ENCODE measurements around the gene NEK5.
A peak's percentile ranks its signal among the peaks of the same experiment; 100 is the strongest.
"Not testable (repeated sequence)": the region's sequence is repeated elsewhere in the genome, so short reads cannot be mapped to it uniquely, and the experiment has no call there.

Gene NEK5
- total RNA-seq = 0 to 0.12 (median 0.06) reads per million in 9 experiments

- Mint-ChIP-seq H3K4me3 (peak within 1 kb of the TSS; percentile 72 to 86), H3K27ac (no peak within 1 kb of the TSS), H3K9me3 (no peaks in the 10 kb centered on the region), H3K36me3 (ENCODE audit: insufficient read depth) (peaks cover 7% of the 10 kb centered on the region), H3K27me3 (peaks cover 12 to 15% of the 10 kb centered on the region in 2 donors), H3K4me1 (ENCODE audit: low read depth in 2 of 2) (peaks cover 7 to 12% of the 10 kb centered on the region in 2 donors)
- peak; percentile 79 for ATAC-seq (replicated peaks)
- peak; percentile 27 to 42 (median 38) for DNase-seq
Observed at GRCh38 chr13:52128714-52129700, at the start of gene NEK5. Gene NEK5, minus strand, starts transcription at chr13:52129073. Its CDS starts 1,591 bp downstream, at chr13:52127482.

- Mint-ChIP-seq H3K4me1 (ENCODE audit: low read depth in 2 of 2) (no peaks in the 10 kb centered on the region), H3K27me3 (no peaks in the 10 kb centered on the region), H3K4me3 (no peak overlapping the region), H3K9me3 (no peaks in the 10 kb centered on the region), H3K27ac (no peak overlapping the region), H3K36me3 (ENCODE audit: insufficient read depth) (peaks cover 43% of the 10 kb centered on the region)
- ATAC-seq (replicated peaks) = no peak
- DNase-seq = no peak
Observed at GRCh38 chr13:52177276-52177675, 48.4 kb upstream of the NEK5 start.

- not testable (repeated sequence) for H3K27ac Mint-ChIP-seq; H3K27me3 Mint-ChIP-seq; DNase-seq; H3K4me1 Mint-ChIP-seq (ENCODE audit: low read depth in 2 of 2); H3K4me3 Mint-ChIP-seq; H3K9me3 Mint-ChIP-seq; ATAC-seq (replicated peaks)
- H3K36me3 Mint-ChIP-seq (ENCODE audit: insufficient read depth) = peaks cover 23% of the 10 kb centered on the region
Observed at GRCh38 chr13:52173970-52174369, 45.1 kb upstream of the NEK5 start.

DNA sequence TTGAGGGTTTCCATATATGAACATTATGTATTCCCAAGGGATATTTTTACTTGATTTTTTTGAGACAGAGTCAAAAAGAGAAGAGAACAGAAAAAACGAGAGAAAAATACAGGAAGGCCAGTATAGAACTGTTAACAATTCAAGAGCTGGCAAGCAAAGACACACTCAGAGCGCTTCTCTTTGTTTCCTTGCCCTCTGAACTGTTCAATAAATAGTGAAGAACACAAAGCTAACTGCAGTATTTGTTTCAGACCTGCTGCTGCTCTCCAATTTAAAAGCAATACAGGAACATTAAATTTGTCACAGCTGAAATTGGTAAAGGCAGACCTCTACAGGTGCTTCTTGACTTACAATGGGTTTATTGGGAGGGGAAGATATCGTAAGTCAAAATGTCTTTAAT is 44.5 kb upstream of the NEK5 start:
- DNase-seq (no peak), ATAC-seq (replicated peaks) (no peak)
- Mint-ChIP-seq H3K4me1 (ENCODE audit: low read depth in 2 of 2) (no peaks in the 10 kb centered on the region), H3K4me3 (no peak overlapping the region), H3K36me3 (ENCODE audit: insufficient read depth) (peaks cover 24% of the 10 kb centered on the region), H3K27ac (no peak overlapping the region), H3K27me3 (no peaks in the 10 kb centered on the region), H3K9me3 (no peaks in the 10 kb centered on the region)

DNA sequence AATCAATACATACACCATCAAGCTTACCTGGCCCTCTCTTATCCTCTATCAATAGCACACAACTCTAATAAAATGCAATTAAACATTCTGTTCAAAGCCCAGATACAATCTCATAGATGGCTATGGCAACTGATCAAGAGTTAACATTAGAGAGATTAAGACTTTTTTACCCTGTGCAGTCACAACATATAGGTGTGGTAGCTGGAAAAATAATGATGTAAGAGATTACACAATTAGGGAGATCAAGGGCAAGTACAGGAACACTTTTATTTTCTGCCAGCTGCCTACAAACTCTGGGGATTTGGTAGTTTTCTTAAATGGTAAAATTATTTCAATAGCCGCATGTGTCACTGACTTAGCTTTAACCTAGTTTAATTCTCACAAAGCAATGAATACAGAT is 42.8 kb upstream of the NEK5 start:
- H3K4me3 Mint-ChIP-seq; ATAC-seq (replicated peaks); DNase-seq; H3K4me1 Mint-ChIP-seq (ENCODE audit: low read depth in 2 of 2); H3K27ac Mint-ChIP-seq; H3K9me3 Mint-ChIP-seq; H3K27me3 Mint-ChIP-seq: not testable (repeated sequence)
- H3K36me3 Mint-ChIP-seq (ENCODE audit: insufficient read depth) = peaks cover 29% of the 10 kb centered on the region

- ATAC-seq (replicated peaks); H3K9me3 Mint-ChIP-seq; H3K4me1 Mint-ChIP-seq (ENCODE audit: low read depth in 2 of 2); DNase-seq; H3K27ac Mint-ChIP-seq; H3K27me3 Mint-ChIP-seq; H3K4me3 Mint-ChIP-seq: not testable (repeated sequence)
- peaks cover 32% of the 10 kb centered on the region for H3K36me3 Mint-ChIP-seq (ENCODE audit: insufficient read depth)
Observed at GRCh38 chr13:52170828-52171391, 42.0 kb upstream of the NEK5 start.

DNA sequence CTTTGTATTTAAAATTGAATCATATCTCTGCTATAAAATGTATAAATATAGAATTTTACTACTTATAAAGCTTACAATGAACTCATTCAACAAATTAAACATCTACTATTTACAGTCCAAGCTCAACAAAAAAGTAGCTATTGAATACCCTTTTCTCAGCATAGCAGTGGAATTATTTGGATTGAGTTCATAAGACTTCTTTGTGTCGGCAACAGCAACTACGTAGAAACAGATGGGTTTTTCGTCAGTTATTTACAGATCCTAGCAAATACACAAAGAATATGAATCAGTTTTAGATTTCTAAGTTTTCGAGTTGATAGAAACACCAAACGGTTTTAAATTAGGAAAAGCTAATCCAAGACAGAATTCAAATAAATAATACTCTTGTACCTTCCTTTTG is 41.0 kb upstream of the NEK5 start:
- Mint-ChIP-seq H3K27me3 (no peaks in the 10 kb centered on the region), H3K27ac (no peak overlapping the region), H3K4me3 (no peak overlapping the region), H3K36me3 (ENCODE audit: insufficient read depth) (peaks cover 27% of the 10 kb centered on the region), H3K9me3 (no peaks in the 10 kb centered on the region), H3K4me1 (ENCODE audit: low read depth in 2 of 2) (no peaks in the 10 kb centered on the region)
- no peak for ATAC-seq (replicated peaks)
- DNase-seq = no peak

- Mint-ChIP-seq H3K4me1 (ENCODE audit: low read depth in 2 of 2) (peaks cover 0 to 2% of the 10 kb centered on the region in 2 donors), H3K27me3 (no peaks in the 10 kb centered on the region), H3K36me3 (ENCODE audit: insufficient read depth) (peaks cover 22% of the 10 kb centered on the region), H3K4me3 (no peak overlapping the region), H3K27ac (no peak overlapping the region), H3K9me3 (no peaks in the 10 kb centered on the region)
- no peak for DNase-seq
- ATAC-seq (replicated peaks) = no peak
Observed at GRCh38 chr13:52165411-52165810, 36.5 kb upstream of the NEK5 start.

DNA sequence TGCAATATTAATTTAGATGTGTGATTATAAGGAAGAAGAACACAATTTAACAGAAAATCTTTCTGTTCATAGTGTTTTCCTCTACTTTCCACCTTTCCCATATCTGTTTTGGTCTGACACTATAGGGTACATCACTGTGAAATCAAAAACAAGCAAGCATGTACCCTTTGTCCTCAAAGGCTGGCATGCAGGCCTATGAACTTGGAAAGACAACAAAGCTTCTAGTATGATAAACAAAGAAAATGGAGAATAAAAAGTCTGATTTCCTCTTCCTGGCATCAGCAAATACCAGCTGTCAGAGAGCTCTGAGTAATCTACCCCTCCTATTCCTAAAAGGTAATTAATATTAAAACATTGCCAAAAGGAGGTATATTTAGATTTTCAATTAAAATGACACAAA is 36.1 kb upstream of the NEK5 start:
- no peaks in the 10 kb centered on the region for H3K27me3 Mint-ChIP-seq
- H3K4me3 Mint-ChIP-seq = no peak overlapping the region
- H3K27ac Mint-ChIP-seq = no peak overlapping the region
- no peaks in the 10 kb centered on the region for H3K9me3 Mint-ChIP-seq
- H3K4me1 Mint-ChIP-seq (ENCODE audit: low read depth in 2 of 2) = peaks cover 1 to 3% of the 10 kb centered on the region in 2 donors
- peaks cover 22% of the 10 kb centered on the region for H3K36me3 Mint-ChIP-seq (ENCODE audit: insufficient read depth)
- no peak for ATAC-seq (replicated peaks)
- no peak for DNase-seq

DNA sequence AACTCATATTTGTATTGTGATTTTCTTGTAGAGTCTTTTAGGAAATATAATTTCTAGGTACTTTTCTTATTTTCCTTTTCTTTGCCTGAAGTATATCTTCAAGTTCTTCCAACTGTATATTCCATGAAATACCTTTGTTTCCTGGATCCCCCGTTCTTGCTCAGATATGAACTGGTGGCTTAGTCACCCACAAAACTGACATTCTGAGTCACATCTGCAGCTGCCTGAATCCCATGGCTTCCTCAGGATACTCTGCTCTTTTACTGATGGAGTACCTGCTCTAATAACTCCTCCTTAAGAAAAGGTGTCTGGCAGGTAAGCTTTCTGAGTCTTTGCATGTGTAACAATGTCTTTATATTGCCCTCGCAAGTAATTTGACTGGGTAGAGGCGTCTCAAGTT is 35.0 kb upstream of the NEK5 start:
- not testable (repeated sequence) for ATAC-seq (replicated peaks); H3K27me3 Mint-ChIP-seq; H3K27ac Mint-ChIP-seq; H3K4me3 Mint-ChIP-seq; H3K9me3 Mint-ChIP-seq; H3K4me1 Mint-ChIP-seq (ENCODE audit: low read depth in 2 of 2); DNase-seq
- H3K36me3 Mint-ChIP-seq (ENCODE audit: insufficient read depth) = peaks cover 19% of the 10 kb centered on the region

GRCh38 chr13:52162279-52163101 is 33.6 kb upstream of the NEK5 start:
- Mint-ChIP-seq H3K27ac (peak overlapping the region in 1 of 2 donors; percentile 71), H3K36me3 (ENCODE audit: insufficient read depth) (peaks cover 8% of the 10 kb centered on the region), H3K4me3 (no peak overlapping the region), H3K9me3 (no peaks in the 10 kb centered on the region), H3K4me1 (ENCODE audit: low read depth in 2 of 2) (peaks cover 13 to 19% of the 10 kb centered on the region in 2 donors), H3K27me3 (no peaks in the 10 kb centered on the region)
- no peak for DNase-seq
- ATAC-seq (replicated peaks) = no peak

- no peaks in the 10 kb centered on the region for H3K9me3 Mint-ChIP-seq
- H3K4me1 Mint-ChIP-seq (ENCODE audit: low read depth in 2 of 2) = peaks cover 18 to 28% of the 10 kb centered on the region in 2 donors
- DNase-seq (no peak), ATAC-seq (replicated peaks) (no peak)
- no peak overlapping the region for H3K4me3 Mint-ChIP-seq
- no peak overlapping the region for H3K27ac Mint-ChIP-seq
- peaks cover 5% of the 10 kb centered on the region for H3K36me3 Mint-ChIP-seq (ENCODE audit: insufficient read depth)
- no peaks in the 10 kb centered on the region for H3K27me3 Mint-ChIP-seq
Observed at GRCh38 chr13:52161181-52161646, 32.3 kb upstream of the NEK5 start.

DNA sequence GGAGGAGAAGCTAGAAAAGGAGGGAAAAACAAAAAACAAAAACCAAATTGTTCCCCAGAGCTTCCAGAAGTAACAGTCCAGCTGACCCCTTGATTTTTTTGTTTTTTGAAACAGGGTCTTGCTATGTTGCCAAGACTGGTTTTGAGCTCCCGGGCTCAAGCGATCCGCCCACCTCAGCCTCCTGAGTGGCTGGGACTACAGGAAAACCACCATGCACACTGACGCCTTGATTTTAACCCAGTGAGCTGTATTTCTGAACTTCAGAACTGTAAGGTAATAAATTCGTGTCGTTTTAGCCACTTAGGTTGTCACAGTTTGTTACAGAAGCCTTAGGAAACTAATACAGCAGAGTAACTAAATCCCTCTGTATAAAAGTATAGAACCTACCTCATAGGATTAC is 31.6 kb upstream of the NEK5 start:
- no peak for ATAC-seq (replicated peaks)
- peaks cover 18 to 28% of the 10 kb centered on the region in 2 donors for H3K4me1 Mint-ChIP-seq (ENCODE audit: low read depth in 2 of 2)
- peak overlapping the region; percentile 15 to 41 for H3K4me3 Mint-ChIP-seq
- no peaks in the 10 kb centered on the region for H3K27me3 Mint-ChIP-seq
- no peak for DNase-seq
- H3K27ac Mint-ChIP-seq = no peak overlapping the region
- H3K9me3 Mint-ChIP-seq = no peaks in the 10 kb centered on the region
- H3K36me3 Mint-ChIP-seq (ENCODE audit: insufficient read depth) = no peaks in the 10 kb centered on the region
